Neuronal stem cell (in vitro differentiated cells): Measurements from ENCODE around the gene NCOA3.

ENCODE experiments used
- DNase-seq: peaks from one replicate; pipeline ENCODE4 v3.0.0-alpha.2; 2013; ENCODE audit warnings: low spot score
- H2AFZ ChIP-seq: one replicate; pipeline ENCODE4 v1.6.1; 2013; ENCODE audit warnings: mild to moderate bottlenecking, low read length, inconsistent platforms
- H2AK5ac ChIP-seq: 2 replicates; pipeline ENCODE4 v1.6.1; 2013; ENCODE audit warnings: low read depth, mild to moderate bottlenecking, inconsistent platforms, low read length, moderate library complexity, mixed read lengths
- H2BK120ac ChIP-seq: 2 replicates; pipeline ENCODE4 v1.6.1; 2013; ENCODE audit warnings: low read depth, mild to moderate bottlenecking, inconsistent platforms, low read length, moderate library complexity, mixed read lengths
- H2BK12ac ChIP-seq: one replicate; pipeline ENCODE4 v1.6.1; 2013; ENCODE audit warnings: low read length, inconsistent platforms
- H2BK15ac ChIP-seq: 2 replicates; pipeline ENCODE4 v1.6.1; 2013; ENCODE audit warnings: mild to moderate bottlenecking, low read length, inconsistent platforms, mixed read lengths
- H2BK5ac ChIP-seq: one replicate; pipeline ENCODE4 v1.6.1; 2013; ENCODE audit warnings: inconsistent platforms, mild to moderate bottlenecking, low read length, moderate library complexity
- H3K14ac ChIP-seq: one replicate; pipeline ENCODE4 v1.6.1; 2013; ENCODE audit warnings: low read length, inconsistent platforms
- H3K18ac ChIP-seq: 2 replicates; pipeline ENCODE4 v1.6.1; 2013; ENCODE audit warnings: low read length, inconsistent platforms
- H3K23ac ChIP-seq: 2 replicates; pipeline ENCODE4 v1.6.1; 2013; ENCODE audit warnings: low read depth, mild to moderate bottlenecking, mixed read lengths, low read length, inconsistent platforms; ENCODE audit not compliant: poor library complexity
- H3K27ac ChIP-seq: replicated peaks from 3 replicates; pipeline ENCODE4 v1.5.1; 2013; ENCODE audit warnings: low read length, inconsistent platforms
- H3K27me3 ChIP-seq, 3 experiments: 2 replicates each; pipeline ENCODE4 v1.6.1; 2013; ENCODE audit warnings: low read length in 3 of 3, mild to moderate bottlenecking in 2 of 3, inconsistent platforms in 1 of 3, low read depth in 1 of 3, mixed read lengths in 1 of 3, moderate library complexity in 1 of 3; ENCODE audit not compliant: control insufficient read depth in 3 of 3, insufficient read depth in 3 of 3
- H3K36me3 ChIP-seq, 2 donors: replicated peaks in 1 of 2; 2 replicates each; pipeline ENCODE4 v1.6.1; 2013; ENCODE audit warnings: low read length in 2 of 2; ENCODE audit not compliant: control insufficient read depth in 2 of 2, insufficient read depth in 2 of 2
- H3K4ac ChIP-seq: 2 replicates; pipeline ENCODE4 v1.6.1; 2013; ENCODE audit warnings: inconsistent platforms, mild to moderate bottlenecking, low read length, moderate library complexity
- H3K4me1 ChIP-seq, 2 donors: 1 replicate in 1 of 2; 2 replicates in 1 of 2; pipeline ENCODE4 v1.6.1; 2013; ENCODE audit warnings: low read length in 2 of 2, low read depth in 1 of 2; ENCODE audit not compliant: control insufficient read depth in 2 of 2, insufficient read depth in 1 of 2
- H3K4me2 ChIP-seq: one replicate; pipeline ENCODE4 v1.6.1; 2013; ENCODE audit warnings: mild to moderate bottlenecking, low read length, inconsistent platforms; ENCODE audit not compliant: insufficient read depth, poor library complexity, severe bottlenecking
- H3K4me3 ChIP-seq, 2 donors: 2 replicates each; pipeline ENCODE4 v1.5.1; 2013; ENCODE audit warnings: low read length in 2 of 2, mild to moderate bottlenecking in 2 of 2, inconsistent platforms in 1 of 2, moderate library complexity in 1 of 2
- H3K79me1 ChIP-seq: one replicate; pipeline ENCODE4 v1.6.1; 2013; ENCODE audit warnings: low read depth, mild to moderate bottlenecking, inconsistent platforms, low read length, moderate library complexity
- H3K9ac ChIP-seq: one replicate; pipeline ENCODE4 v1.6.1; 2013; ENCODE audit warnings: mild to moderate bottlenecking, low read depth, low read length, inconsistent platforms; ENCODE audit not compliant: poor library complexity
- H3K9me3 ChIP-seq, 2 donors: replicated peaks in 1 of 2; 2 replicates each; pipeline versions ENCODE3 to v1.6.1; 2013; ENCODE audit warnings: low read length in 2 of 2, mild to moderate bottlenecking in 2 of 2, inconsistent platforms in 1 of 2, low read depth in 1 of 2, mixed read lengths in 1 of 2, moderate library complexity in 1 of 2; ENCODE audit not compliant: control insufficient read depth in 2 of 2, insufficient read depth in 1 of 2
- H4K8ac ChIP-seq: one replicate; pipeline ENCODE4 v1.6.1; 2013; ENCODE audit warnings: low read depth, mild to moderate bottlenecking, inconsistent platforms, low read length, moderate library complexity
- H4K91ac ChIP-seq: one replicate; pipeline ENCODE4 v1.6.1; 2013; ENCODE audit warnings: low read length, low read depth, mild to moderate bottlenecking, inconsistent platforms; ENCODE audit not compliant: poor library complexity
- WGBS, 2 donors: extraction: QIAGEN DNeasy Blood & Tissue Kit; methylation state at CpG; one replicate each; pipeline ENCODE4 v1.1.7; 2013; ENCODE audit warnings: missing lambda C conversion rate in 2 of 2, mixed read lengths in 1 of 2; ENCODE audit not compliant: insufficient read length in 2 of 2, insufficient replicate concordance in 1 of 2; ENCODE audit errors: extremely low coverage in 2 of 2; 5-methylcytosine and 5-hydroxymethylcytosine counted together

Gene NCOA3

GRCh38 chr20:47454298-47455132 lies 47.2 kb upstream of the NCOA3 start:
- H3K27ac ChIP-seq = no peak overlapping the region
- H3K9me3 ChIP-seq = no peaks in the 10 kb centered on the region
- no peak overlapping the region for H2BK15ac ChIP-seq

GRCh38 chr20:47455133-47456040 lies 46.3 kb upstream of the NCOA3 start:
- no peak overlapping the region for H3K14ac ChIP-seq
- H3K27me3 ChIP-seq = peaks cover 0 to 3% (median 0%) of the 10 kb centered on the region in 3 experiments
- no peak overlapping the region for H3K4me3 ChIP-seq
- no peak overlapping the region for H3K18ac ChIP-seq
- H3K9ac ChIP-seq = no peak overlapping the region
- H3K79me1 ChIP-seq = no peaks in the 10 kb centered on the region
- H2BK15ac ChIP-seq = no peak overlapping the region
- H3K4me1 ChIP-seq = peaks cover 0 to 2% of the 10 kb centered on the region in 2 donors
- no peak overlapping the region for H3K27ac ChIP-seq
- H2BK12ac ChIP-seq = no peak overlapping the region
- no peak overlapping the region for H4K8ac ChIP-seq
- no peak overlapping the region for H2BK120ac ChIP-seq
- no peak overlapping the region for H2BK5ac ChIP-seq
- H3K23ac ChIP-seq = no peak overlapping the region
- H3K4ac ChIP-seq = no peak overlapping the region
- no peak for DNase-seq
- WGBS, 2 donors = no CpG with 5 or more reads among the region's 7 CpGs
- H2AFZ ChIP-seq = no peak overlapping the region
- H3K9me3 ChIP-seq = no peaks in the 10 kb centered on the region
- no peak overlapping the region for H3K4me2 ChIP-seq
- no peak overlapping the region for H4K91ac ChIP-seq
- H2AK5ac ChIP-seq = no peak overlapping the region
- H3K36me3 ChIP-seq = no peaks in the 10 kb centered on the region

More at GRCh38 chr20:47454298-47455132, 47.2 kb upstream of the NCOA3 start:
- Histone ChIP-seq H3K4me1 (no peaks in the 10 kb centered on the region), H3K14ac (no peak overlapping the region), H3K79me1 (no peaks in the 10 kb centered on the region), H3K4me2 (no peak overlapping the region), H4K91ac (no peak overlapping the region), H3K23ac (no peak overlapping the region), H4K8ac (no peak overlapping the region), H3K4ac (no peak overlapping the region), H3K27me3 (peaks cover 0 to 3% (median 0%) of the 10 kb centered on the region in 3 experiments), H2AK5ac (no peak overlapping the region), H3K4me3 (no peak overlapping the region), H3K36me3 (no peaks in the 10 kb centered on the region), H3K9ac (no peak overlapping the region), H3K18ac (no peak overlapping the region), H2BK120ac (no peak overlapping the region), H2AFZ (no peak overlapping the region), H2BK5ac (no peak overlapping the region), H2BK12ac (no peak overlapping the region)
- no peak for DNase-seq
- no CpG with 5 or more reads among the region's 10 CpGs for WGBS, 2 donors

GRCh38 chr20:47456041-47456537 lies 45.6 kb upstream of the NCOA3 start:
- no peak overlapping the region for H4K8ac ChIP-seq
- WGBS, 2 donors = no CpG with 5 or more reads among the region's 8 CpGs
- no peak overlapping the region for H3K27ac ChIP-seq

More at GRCh38 chr20:47456041-47456537, 45.6 kb upstream of the NCOA3 start:
- Histone ChIP-seq H3K18ac (no peak overlapping the region), H3K4me1 (peaks cover 0 to 2% of the 10 kb centered on the region in 2 donors), H3K27me3 (peaks cover 0 to 3% (median 0%) of the 10 kb centered on the region in 3 experiments), H3K9me3 (no peaks in the 10 kb centered on the region), H3K14ac (no peak overlapping the region), H3K36me3 (no peaks in the 10 kb centered on the region), H2BK120ac (no peak overlapping the region), H3K4me3 (no peak overlapping the region), H2AFZ (no peak overlapping the region), H2AK5ac (no peak overlapping the region), H3K9ac (no peak overlapping the region), H3K23ac (no peak overlapping the region), H2BK5ac (no peak overlapping the region), H3K79me1 (no peaks in the 10 kb centered on the region), H2BK12ac (no peak overlapping the region), H3K4ac (no peak overlapping the region), H4K91ac (no peak overlapping the region), H3K4me2 (no peak overlapping the region), H2BK15ac (no peak overlapping the region)
- DNase-seq = no peak
